NCI-H345 treated with DMSO at 0.1 percent for 48 hours (cell line): ENCODE measurements around the gene S100A7.
"Not testable (repeated sequence)": the region's sequence is repeated elsewhere in the genome, so short reads cannot be mapped to it uniquely, and the experiment has no call there.

Source experiments
- DNase-seq: peaks from one replicate; lab custom pipeline; 2025; ENCODE audit not compliant: unreplicated experiment; lab: John Stamatoyannopoulos, UW

S100A7 gene

DNA sequence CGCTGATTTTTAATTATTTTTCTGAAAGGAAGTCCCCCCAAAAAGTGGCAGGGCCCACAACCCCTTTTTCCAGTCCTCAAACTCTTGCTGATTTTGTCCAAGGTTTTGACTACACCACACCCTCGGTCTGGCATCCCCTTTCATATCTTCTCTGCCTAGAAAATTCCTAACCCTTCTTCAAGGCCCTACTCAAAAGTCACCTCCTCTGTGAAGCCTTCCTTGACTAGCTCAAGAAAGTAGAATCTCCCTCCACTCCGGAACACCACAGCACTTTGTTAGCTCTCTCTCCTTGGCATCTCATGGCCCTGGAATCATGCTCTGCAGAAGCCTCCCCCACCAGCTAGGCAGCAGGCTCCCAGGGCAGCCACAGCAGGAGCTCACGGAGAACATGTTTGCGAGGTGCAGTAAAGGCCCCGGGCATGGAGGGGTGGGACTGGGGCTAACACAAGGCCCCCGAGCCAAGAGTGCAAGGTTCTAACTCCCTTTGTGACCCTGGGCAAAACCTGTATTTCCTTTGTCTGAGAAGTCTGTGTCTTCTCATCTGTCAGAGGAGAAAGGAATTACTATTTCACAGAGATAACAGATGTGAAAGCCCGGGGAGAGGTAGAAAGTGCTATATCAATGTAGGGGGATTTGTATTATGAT lies 17.7 kb upstream of the S100A7 start:
- DNase-seq, result no peak

DNA sequence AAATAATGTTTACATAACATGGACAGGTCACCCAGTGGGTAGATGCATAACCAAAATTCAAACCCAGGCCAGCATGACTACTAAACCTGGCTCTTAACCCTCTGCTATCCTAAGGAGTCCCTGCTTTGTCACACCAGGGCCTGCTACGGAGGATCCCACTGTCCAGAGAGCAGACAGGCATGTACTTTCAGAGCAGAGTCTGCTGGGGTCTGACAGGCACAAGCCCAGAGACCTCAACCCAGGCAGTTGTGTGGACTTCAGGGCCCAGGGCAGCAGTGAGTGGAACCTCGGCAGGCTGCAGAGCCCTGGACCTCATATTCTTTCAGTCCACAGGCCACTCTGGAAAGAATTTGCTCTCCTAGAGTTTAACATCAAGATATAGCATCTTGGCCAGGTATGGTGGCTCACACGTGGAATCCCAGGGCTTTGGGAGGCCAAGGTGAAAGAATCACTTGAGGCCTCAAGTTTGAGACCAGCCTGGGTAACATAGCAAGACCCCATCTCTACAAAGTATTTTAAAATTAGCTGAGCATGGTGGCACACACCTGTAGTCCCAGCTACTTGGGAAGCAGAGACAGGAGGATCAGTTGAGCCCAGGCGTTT lies 16.1 kb upstream of the S100A7 start:
- DNase-seq, result no peak

DNA sequence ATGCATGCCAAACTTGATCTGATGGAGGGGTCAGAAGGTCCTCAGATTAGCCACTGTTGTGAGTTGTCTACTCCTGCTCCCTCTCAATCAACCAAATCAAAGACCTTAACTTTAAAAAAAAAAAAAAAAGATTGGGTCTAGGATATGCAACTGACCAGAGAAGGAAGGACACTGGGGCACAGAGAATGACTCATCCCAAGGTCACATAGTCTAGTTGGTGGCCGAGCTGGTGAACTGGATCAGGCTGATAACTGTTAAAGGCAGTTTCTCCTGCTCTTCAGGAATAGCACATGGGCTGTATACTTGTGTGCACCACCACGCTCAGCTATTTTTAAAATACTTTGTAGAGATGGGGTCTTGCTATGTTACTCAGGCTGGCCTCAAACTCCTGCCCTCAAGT lies 14.8 kb upstream of the S100A7 start:
- DNase-seq, result no peak

DNA sequence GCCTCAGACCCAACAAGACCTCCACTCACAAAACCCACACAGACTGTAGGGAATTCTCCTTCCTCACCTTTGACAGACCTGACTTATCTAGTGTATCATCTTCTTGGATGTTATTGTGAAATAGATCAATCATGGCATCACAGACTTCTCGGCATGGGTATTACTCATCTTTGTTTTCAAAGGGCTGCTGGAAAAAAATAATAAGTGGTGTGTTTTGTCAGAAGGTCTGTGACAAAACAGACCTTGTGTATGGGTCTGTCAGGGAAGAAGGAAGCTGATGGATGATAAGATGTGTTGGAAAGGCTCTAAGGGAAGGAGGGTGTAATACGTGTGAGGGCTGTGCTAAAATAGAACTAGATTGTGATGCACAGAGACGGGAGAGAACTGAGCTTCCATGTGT lies 13.9 kb upstream of the S100A7 start:
- no peak for DNase-seq

DNA sequence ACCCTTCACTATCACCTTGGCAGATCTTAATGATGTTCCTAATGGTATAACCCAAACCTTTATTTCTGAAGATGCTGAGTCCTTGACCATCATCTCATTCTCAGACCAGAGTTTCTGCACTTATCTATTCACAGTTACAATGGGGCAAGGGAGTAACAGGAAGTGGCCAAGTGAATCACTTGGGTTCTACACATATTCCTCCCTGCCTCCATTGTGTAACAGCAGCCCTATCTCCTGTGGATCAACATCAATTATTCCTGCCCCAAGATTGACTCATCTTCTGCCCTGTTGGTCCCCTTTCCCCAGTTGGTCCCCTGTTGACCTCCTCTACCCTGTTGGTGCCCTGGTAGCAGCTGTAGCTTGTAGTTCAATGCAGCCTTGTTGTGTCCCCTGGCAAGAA lies 10.3 kb upstream of the S100A7 start:
- no peak for DNase-seq

DNA sequence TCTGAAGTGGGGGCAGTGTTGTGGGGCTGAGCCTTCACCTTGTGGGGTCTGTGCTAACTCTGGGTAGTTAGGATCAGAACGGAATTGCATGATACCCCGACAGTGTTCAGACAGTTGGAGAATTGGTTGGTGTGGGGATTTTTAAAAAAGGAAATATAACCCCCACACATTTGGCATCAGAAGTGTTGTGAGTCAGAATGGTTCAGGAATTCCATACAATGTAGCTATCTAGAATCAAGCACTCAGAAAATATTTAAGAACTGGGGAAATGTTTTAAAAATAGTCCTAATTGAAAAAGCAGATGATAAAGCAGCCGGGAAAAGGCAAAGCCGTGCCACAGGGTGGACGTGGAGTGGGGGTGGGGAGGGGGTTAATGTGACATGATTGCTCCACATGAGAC lies 6.5 kb upstream of the S100A7 start:
- no peak for DNase-seq

DNA sequence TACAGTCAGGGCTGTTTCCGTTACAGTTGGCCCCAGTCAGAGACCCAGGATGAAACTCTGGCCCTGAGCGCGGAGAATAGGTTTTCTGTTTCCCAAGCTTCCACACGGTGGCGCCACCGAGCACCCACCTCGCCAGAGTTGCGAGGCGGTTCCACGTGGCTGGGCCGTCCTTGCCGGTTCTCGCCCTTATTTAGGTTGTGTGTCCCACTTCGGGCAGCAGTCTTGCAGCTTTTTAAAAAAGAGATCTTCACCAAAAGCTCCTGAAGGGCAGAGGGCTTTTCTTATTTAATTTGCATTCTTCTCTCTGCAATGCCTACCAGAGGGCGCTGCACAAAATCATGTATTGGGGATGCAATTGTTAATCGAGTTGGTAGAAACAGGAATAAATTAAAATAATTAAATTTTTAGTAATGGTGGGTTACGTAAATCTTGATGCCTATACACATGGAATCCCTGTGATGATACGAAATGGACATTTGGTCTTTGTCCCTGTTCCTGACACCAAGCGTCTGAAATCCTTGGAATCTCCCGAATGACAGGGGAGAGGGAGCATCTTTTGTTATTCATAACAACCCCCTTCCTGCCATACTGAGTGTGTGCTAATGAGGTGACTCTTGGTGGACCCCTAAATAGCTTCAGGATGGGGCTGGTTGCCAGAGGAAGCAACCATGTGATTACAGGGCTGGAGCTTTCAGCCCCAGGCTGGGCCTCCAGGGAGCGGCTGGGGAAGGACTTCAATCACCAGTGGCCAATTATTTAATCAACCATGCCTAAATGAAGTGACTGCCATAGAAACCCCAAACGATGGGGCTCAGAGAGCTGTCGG lies 5.6 kb upstream of the S100A7 start:
- DNase-seq, result no peak

DNA sequence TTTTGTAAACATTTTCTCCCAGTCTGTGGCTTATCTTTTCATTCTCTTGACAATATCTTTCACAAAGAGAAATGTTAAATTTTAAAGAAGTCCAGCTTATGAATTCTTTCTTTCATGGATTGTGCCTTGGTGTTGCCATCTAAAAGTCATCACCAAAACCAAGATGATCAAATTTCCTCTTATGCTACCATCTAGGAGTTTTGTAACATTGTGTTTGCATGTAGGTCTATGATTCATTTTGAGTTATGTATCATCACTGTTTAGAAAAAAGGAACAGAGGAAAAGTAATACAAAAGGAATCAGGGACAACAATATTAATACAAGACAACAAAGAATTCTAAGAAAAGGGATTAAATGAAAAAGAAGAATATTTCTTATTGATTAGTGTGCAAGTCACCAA lies 2.3 kb upstream of the S100A7 start:
- not testable (repeated sequence) for DNase-seq

DNA sequence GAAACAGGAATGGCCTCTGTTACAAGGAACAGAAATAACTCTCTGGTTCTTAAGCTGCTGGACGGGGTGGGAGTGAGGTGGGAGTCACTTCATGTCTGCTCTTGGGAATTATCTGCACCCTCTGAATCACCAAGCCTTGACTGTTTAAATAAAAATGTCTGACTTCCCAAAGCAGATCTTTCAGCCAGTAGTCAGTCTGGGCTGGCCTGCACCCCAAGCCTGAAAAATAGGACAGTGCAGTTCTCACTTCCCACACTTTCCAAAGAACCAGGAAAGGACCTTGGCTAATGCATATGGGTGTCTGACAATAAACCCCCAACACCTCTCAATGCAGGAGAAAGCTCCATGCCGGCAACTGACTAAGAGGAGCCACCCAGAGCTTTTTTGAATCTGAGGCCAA lies 796 bp downstream of the S100A7 start:
- DNase-seq, result no peak

DNA sequence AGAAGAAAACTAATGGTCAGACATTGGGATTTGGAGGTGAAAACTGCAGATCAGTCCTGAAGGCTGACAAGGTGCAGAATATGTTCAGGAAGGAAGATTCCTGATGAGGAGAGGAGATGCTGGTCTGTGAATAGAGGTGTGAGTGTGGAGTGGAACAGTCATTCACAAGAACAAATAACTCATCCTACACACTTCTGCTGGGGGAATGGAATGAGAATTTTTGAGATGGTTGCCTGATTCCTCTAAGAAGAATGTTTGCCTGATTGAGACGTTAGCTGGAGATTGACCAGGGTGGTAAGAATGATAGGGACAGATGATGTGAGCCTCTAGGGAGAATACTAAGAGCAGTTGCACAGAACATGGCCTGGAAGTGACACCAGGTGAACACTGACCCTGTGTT lies 4.1 kb downstream of the S100A7 start:
- DNase-seq, result no peak

DNA sequence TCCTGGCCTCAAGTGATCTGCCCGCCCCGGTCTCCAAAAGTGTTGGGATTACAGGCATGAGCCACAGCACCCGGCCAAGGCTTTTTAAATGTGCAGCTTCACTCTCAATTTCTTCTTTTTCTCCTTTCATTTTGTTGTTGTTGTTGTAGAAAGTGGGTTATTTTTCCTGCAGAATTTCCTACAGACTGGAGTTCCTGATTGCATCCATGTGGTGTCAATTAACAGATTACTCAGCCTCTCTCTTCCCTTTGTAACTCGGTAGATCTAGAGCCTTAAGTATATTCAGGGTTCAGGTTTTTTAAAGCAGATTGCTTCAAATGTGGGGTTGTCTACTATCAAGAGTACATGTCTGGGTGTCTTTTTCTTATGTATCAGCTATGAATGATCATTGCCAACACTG lies 11.6 kb downstream of the S100A7 start:
- DNase-seq, result not testable (repeated sequence)

DNA sequence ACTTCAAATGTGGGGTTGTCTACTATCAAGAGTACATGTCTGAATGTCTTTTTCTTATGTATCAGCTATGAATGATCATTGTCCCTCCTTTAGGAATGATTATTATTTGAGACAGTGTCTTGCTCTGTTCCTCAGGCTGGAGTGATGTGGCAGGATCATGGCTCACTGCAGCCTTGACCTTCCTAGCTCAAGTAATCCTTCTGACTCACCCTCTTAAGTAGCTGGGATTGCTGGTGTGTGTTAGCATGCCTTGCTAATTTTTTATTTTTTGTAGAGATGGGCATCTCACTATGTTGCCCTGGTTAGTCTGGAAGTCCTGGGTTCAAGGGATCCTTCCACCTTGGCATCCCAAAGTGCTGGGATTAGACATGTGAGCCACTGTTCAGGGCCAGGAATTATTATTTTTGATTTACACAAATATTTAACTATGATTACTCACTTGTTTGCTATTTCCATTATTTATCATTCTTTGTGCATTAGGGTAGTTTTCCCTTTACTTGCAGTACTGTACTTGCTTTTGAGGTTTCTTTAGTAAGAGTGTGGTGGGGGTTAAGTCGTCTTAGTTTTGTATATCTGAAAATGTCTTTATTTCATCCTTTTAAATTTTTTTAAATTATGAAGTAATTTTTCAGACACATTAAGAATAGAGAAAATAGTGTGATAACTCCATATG lies 12.8 kb downstream of the S100A7 start:
- no peak for DNase-seq

DNA sequence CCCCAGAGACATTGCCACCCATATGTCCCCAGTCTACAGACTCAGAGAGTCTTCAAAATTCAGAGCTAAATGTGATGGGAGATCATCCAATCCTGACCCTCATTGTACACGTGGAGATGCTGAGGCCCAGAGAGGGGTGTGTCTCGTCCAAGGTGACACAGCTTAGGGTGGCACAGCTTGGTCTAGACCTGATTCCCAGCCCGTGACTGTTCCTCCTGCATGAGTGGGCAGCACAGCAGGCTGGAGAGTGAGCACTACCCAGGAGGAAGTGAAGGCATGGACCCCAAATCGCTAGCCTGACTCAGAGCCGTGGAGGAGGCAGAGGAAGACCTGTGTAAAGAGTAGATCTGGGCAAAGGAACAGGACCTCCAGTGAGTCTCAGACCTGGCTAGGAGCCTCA lies 16.4 kb downstream of the S100A7 start:
- no peak for DNase-seq

DNA sequence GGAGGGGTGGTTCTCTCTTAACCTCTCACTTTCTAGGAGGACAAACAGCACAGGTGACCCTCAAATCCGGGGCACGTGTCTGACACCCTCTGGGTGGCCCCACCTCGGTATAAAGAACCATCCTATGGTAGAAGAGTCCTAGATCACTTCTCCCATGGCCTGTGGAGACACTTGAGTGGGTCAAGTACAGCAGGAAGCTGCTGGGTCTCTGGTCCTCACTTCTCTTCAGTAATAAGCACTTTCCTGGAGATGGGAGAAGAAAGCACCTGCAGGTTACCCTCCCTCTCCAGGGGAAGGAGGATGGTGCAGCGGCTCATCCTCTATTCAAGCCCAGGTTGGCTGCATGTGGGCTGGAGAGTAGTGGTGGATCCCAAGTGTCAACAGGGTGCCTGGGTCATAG lies 17.0 kb downstream of the S100A7 start:
- no peak for DNase-seq

DNA sequence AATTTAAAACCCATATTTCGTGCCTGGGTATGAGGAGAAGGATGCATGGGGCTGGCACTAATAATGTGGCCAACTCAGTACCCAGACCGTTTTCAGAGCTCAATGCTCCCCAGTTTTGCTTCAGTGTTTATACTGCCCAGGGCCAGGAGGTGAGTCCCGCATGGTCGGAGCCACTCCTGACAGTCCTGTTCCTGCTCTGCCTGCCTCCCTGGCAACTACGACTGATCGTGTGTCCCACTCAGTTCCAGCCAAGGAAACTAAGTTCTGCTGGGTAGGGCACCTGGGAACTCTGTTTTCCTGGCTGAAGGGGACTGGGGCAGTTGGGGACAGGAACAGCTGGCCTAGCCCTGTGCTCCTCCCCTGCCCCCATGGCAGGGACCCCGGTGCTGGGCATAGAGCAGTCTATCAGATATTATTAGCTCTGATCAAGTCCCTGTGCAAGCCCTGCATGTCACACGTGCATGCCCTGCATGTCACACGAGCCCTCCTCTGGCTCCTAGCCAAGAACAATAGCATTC lies 19.2 kb downstream of the S100A7 start:
- DNase-seq, result peak; percentile 90

DNA sequence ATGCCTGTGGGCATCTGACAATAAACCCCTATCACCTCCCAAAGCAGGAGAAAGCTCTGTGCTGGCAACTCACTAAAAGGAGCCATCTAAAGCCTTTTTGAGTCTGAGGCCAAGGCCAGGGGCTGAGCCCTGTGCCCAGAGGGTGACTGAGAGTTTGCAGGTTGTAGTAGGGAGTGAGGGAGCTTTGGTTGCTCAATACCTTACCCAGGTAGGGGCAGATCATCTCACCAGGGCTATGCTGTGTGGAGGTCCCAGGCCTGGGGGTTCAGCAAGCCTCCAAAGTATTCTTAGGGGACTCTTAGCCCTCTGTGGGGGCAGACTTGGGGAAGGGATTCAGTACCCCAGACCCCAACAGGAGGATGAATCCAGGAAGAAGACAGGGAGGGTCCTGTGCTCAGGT lies 21.2 kb downstream of the S100A7 start:
- no peak for DNase-seq

DNA sequence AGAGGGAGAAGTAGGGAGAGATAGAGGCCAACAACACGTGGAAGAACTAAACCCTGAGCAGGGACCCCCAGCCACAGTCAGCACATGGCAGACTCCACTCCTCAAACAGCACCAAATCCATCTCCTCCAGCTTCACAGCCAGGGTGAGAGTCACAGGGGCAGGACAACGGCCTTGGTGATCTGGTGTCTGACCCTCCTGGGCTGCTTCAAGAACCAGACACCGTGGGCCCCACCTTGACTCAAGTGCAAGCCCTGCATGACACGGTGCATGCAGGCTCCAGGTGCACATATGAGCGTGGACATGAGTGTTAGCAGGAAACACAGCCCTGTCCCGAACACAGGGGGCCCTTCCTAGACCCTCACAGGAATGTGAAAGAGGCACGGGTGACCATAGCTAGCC lies 21.9 kb downstream of the S100A7 start:
- DNase-seq, result no peak

DNA sequence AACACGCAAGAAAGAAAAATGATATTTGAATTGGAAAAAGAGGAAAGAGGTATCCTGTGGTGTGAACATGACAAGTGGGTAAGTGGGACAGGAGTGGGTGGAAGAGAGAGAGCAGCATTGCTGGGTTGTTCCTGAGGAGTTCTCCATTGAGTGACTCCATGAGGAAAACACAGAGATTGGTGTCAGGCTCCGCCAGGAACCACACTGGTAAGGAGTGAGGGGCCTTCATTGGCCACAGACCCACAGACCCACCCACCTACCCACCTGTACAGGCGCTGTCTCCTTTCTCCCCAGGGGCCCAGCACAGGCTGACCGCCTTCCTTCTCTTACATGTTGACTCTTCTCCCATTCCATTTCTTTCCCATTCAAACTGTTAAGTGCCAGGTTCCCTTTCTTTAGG lies 23.2 kb downstream of the S100A7 start:
- DNase-seq, result no peak

DNA sequence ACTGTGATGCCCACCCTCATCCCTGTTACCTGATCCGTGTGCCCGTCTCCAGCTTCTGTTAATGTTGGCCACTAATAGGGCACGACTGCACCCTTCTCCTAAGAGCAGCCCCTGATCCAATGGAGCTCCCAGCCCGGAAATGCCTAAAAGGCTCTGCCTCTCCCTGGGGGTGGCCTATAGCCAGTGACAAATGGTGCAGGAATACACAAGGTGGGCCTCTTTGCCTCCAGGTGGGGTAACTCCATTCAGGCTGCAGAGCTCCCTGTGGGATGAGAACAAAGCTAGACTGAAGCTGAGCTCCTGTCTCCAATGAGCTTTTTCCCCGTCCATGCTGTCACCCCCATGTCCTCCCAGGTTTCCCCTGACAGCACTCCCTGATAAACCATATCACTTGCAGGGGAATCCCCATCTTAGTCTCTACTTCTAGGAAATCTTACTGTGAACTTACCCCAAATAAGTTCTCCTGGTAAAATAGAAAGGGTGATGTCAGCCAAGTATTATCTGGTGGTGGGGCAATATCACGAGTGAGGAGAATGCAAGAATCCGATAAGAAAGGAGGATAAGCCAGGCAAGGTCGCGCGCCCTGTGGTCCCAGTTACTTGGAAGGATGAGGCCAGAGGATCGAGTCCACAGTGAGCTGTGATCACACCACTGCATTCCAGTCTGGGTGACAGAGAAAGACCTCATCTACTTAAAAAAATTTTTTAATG lies 25.6 kb downstream of the S100A7 start:
- DNase-seq, result no peak

DNA sequence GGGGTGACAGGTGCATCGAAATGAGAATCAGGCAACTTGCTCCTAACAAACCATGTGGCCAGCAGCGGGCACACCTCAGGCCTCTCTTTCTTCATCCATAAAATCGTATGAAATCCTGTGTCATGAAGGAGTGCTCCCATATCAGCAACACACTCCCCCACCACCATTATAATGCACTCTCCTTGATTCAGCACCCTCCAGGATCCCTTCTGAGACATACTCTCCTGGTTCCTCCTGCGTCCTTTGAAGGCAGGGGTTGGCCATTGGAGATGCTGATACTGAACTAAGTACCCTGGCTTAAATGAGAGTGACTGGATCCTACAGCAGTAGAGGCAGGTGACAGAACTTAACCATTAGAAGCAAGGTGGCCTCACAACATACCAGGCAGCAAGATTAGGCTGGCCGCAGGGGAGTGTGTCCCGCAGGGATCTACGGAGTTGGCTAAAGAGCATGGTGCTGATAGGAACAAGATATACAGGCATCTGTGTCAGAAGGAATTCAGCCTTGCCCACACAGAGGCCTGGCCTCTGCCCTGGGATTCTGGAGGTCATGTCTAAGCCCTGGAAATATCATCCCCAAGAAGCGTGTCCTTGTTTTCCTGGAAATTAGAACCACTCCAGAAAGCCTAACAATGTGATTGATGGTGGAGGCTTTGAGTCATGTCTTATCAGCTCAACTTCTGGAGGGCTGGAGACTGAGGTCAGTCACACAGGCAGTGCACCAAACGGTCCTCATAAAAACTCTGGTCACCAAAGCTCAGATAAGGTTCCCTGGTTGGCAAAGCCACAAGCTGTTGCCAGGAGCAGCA lies 27.4 kb downstream of the S100A7 start:
- no peak for DNase-seq
